Measurements from ENCODE around the gene RAP1B. TPM values are rescaled to one million over a fixed set of nuclear protein-coding genes. Genes with fewer than 3 reads are reported as not detected.

Gene RAP1B
- 10 to 100 TPM; 82.2 to 91.3 TPM for total RNA-seq
- long read RNA-seq, full-length matches to known transcripts = 72 of 78 reads
- long read RNA-seq, partial matches to known transcripts = 1 of 78 reads
- long read RNA-seq, other reads (novel, unspliced or antisense) = 5 of 78 reads

DNA sequence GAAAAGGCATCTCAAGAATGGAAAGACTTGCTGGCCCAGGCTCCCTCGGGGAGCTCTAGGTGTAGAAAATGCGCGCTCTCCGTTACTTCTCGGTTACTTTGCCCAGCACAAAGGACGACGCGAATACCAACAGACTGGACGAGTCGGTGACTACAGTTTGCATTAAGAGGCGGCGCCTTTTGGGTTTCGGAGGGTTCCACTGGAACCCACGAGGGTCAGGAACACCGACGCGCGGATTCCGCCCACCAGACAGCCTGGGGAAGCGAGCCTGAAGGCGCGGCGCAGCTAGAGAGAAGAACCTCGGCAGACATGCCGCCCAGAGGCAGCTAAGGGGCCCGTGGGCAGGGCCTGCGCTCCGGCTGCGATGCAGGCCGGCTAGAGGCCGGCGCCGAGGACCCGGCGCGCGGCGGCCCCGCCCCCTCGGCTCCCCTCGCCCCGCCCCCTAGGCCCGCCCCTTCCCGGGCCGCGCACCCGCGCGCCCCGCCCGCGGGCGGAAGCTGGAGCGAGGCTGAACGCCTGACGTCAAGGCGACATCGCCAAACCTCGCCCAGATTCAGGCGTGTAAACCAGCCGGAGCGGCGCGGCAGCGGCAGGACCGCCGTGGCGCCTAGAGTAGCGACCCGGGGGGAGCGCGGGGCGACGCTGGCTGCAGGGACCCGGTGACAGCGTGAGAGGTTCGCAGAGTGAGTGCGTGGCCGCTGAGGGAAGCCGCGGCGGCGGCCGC is at the start of gene RAP1B:
TSS of gene RAP1B (plus strand) at position 530 of the 724 bp plus-strand sequence. CDS start 37,826 bp downstream, outside the sequence.
- DNase-seq (peak; percentile 92), ATAC-seq (peak; percentile 96 to 97)
- intact Hi-C loops (cut with DNase I) = loop anchor here in 1 of 2 donors (10.0 kb wide), 1 partner anchor 256 kb away; no protein-coding TSS in a partner anchor

DNA sequence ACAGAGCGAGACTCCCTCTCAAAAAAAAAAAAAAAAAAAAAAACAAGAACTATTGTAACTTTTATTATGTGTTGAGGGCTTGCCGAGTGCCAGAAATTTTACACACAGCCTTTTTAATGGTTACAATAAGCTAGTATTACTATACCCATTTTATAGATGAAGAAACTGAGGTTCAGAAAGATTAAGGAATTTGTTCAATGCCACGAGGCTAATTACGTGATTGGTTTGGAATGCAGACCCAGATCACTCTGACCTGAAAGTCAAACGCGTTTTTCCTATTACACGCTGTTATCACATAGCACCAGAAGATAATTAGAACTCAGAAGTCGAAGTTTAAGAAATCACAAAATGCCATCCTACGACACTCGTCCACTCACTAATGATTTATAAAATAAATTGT is 48.9 kb upstream of the RAP1B start:
- no peak for ATAC-seq
- intact Hi-C loops (cut with DNase I) = no loop called here

DNA sequence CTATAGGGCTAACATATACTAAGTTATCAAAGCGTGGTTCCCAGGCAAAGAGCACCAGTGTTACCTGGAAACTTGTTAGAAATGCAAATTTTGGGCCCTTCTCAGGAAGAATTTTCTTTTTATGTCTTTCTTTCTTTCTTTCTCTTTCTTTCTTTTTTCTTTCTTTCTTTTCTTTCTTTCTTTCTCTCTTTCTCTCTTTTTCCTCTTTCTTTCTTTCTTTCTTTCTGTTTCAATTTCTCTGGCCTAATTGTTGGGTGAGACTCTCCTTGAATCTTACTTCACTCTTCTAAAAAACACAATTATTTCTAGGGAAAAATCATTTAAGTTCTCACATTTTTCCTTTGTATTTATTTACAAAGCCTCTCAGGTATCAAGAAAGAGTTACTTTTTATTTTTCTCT is 46.5 kb upstream of the RAP1B start:
- intact Hi-C loops (cut with DNase I) = no loop called here
- no peak for DNase-seq
- no peak for ATAC-seq

More for the DNA sequence above, 48.9 kb upstream of the RAP1B start:
- DNase-seq = no peak

DNA sequence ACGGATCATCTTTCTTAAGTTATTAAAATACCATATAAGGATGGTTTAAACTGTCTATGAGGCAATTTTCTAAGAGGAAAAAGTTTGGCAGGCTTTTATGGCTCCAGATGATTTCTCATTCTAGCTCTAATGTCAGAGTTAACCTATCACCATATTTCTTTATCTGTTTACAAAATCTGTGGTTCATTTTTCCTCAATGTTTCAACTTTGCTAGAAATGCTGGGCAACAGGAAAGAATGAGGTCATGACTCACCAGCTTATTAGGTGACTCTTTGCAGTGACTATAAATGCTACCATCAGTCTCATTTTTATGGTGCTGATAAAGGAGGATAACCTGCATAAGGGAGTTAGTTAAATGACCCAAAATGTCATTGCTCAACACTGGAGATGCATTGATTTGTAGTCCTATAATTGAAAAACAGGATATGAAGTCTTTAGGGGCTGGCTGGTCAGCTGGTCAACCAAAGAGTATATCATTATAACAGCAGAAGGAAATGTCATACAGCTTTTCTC is 45.3 kb upstream of the RAP1B start:
- no peak for ATAC-seq
- intact Hi-C loops (cut with DNase I) = no loop called here
- no peak for DNase-seq

DNA sequence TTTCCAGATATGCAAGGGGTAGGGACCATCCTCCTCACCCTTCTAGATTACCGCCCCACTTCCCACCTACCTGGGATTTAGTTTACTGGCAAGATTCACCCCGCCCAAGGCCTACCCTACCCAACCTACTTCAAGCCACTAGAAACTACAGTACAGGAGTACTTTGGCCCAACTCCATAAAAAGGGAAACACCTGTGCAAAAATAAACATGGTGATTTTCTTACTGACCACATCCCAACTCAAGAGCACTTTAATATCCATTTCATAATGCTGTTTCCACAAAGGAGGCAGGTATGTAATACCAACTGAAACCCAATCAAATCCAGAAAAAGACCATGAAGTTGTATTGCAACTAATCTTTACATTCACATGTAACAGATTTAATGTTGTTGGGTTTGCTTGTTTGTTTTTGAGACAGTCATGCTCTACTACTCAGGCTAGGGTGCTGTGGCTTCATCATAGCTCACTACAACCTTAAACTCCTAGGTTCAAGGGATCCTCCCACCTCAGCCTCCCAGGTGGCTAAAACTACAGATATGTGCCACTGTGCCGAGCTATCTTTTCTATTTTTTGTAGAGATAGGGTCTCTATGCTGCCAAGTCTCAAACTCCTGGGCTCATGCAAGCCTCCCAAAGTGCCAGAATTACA is 41.7 kb upstream of the RAP1B start:
- ATAC-seq (no peak), DNase-seq (no peak)
- intact Hi-C loops (cut with DNase I) = no loop called here

DNA sequence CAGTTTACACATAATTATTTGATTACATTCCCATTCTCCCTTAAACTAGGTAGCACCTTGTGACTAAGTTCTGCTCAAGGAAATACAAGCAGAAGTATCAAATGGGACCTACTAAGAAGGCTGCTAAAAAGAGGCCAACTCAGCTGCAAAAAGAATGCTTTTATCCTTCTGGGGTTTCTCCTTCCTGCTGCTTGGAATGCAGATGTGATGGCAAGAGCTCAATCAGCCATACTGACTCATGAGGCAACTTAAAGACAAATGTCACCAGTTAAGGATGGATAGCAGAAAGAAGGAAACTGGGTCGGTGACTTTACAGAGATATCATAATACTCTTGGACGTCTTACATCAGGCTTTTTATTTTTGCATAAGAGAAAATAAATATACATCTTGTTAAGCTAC is 38.0 kb upstream of the RAP1B start:
- ATAC-seq = no peak
- intact Hi-C loops (cut with DNase I) = no loop called here
- no peak for DNase-seq

DNA sequence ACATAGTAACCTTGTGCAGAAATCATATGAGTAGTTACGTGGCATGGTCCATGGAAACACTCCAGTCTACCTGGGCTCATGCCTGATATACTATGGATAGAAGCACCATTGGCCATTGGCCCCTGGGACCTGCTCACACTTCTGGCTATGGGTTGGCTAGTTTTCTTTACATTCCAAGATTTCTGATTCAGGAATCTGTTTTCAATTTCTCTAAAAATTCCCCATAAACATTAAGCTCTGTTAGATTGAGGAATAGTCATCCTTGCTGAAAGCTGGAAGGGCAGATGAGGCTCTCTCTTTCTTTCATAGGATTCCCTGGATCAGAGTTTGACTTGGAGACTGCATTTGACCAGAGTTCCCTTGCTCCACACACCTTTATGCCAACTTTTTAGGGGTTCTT is 37.3 kb upstream of the RAP1B start:
- ATAC-seq (no peak), DNase-seq (no peak)
- intact Hi-C loops (cut with DNase I) = no loop called here

DNA sequence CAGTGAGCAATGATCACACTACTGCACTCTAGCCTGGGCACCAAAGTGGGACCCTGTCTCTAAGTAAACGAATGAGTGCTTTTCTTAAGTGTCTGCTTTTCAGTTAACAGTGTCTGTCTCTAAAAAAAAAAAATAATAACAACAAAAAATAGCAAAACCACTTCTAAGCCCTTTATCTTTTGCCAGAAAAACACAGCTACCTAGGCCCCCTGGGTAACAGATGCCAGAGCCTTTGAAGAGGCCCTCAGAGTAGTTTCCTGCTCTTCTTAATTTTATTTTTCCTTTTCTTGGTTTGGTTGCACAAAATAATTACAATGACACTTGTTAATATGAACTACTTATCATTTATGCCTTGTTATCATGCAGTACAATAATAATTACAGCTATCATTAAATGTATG is 32.8 kb upstream of the RAP1B start:
- DNase-seq (no peak), ATAC-seq (no peak)
- intact Hi-C loops (cut with DNase I) = no loop called here

DNA sequence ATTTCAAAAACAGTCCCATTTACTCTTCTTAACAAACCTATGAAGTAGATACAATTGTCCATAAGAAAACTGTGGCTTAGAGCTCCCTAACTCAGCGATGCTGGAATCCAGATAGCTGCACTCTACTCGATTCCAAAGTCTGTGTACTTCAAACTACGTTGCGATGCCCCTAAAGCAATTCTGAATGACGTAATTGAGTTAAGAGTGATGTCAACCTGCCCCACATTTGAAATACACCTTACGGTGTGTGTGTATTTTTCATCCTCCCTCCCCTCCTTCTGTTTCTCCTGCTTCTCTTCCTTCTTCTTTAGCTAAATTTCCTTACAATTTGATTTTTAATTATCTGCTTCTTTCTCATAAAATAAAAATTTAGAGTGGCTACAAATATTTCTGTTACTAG is 31.9 kb upstream of the RAP1B start:
- DNase-seq (no peak), ATAC-seq (no peak)
- intact Hi-C loops (cut with DNase I) = no loop called here

DNA sequence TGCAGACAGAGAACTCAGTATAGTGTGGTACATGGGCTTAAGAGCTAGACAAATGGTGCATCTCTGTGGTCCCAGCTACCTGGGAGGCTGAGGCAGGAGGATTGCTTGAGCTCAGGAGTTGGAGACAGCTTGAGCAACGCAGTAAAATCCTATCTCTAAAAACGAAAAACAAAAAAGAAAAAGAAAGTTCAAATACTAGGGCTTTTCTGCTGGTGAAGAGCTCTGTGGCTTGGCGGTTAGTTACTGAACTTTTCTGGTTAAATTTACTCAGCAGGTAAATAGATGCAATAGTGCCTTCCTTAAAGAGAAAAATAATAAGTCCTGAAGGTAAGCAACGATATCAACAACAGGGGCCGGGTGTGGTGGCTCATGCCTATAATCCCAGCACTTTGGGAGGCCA is 31.4 kb upstream of the RAP1B start:
- intact Hi-C loops (cut with DNase I) = no loop called here
- DNase-seq (no peak), ATAC-seq (no peak)

DNA sequence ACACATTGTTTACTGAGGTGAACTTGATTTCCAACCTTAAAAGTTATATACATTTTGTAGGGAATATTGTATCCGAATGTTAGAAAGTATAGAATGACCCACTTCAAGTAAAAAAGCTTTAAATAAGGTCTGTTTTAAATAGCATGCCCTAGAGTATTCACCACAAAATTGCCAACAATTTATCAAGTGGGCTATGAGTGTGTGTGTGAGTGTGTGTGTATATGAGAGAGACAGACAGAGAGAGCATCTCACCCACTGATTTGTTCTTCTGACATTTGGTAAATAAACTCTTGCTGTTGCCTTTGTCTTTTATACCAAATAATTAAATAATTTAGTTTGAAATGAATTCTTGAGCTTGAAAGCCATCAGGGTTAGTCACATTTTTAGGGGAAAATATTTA is 29.8 kb upstream of the RAP1B start:
- ATAC-seq = no peak
- intact Hi-C loops (cut with DNase I) = no loop called here
- no peak for DNase-seq

DNA sequence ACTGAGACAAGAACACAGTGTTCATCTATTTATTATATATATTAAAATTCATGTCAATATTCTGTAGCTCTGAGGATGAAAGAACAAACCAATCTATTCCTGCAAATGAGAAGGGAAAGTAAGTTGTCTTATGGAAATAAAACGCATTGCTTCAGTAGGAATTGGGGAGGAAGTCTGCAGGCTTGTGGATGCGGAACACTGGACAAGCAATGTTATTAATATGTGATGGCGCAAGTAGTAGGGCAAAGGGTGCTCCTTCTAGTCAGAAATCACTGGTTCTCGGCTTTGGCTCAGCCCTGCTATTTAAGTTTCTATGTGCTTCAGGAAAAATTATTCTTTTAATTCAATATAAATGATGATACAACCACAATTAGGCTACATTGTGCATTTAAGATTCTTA is 28.8 kb upstream of the RAP1B start:
- DNase-seq (no peak), ATAC-seq (no peak)
- intact Hi-C loops (cut with DNase I) = no loop called here

DNA sequence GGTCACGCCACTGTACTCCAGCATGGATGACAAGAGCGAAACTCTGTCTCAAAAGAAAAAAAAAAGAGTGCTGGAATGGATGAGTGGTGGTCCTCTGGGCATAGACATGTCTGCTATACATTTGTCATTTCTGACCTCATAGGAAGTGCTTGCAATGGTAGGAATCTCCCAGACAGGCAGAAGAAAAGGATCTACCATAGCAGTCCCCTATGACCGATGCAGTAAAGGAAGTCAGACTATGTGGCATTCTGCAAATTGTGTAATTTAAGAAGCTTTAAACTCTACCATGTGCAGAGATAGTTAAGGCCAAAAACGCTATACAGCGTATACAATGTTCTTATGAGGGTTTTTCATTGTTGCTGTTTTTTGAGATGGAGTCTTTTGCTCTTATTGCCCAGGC is 24.7 kb upstream of the RAP1B start:
- intact Hi-C loops (cut with DNase I) = no loop called here
- DNase-seq (no peak), ATAC-seq (no peak)

DNA sequence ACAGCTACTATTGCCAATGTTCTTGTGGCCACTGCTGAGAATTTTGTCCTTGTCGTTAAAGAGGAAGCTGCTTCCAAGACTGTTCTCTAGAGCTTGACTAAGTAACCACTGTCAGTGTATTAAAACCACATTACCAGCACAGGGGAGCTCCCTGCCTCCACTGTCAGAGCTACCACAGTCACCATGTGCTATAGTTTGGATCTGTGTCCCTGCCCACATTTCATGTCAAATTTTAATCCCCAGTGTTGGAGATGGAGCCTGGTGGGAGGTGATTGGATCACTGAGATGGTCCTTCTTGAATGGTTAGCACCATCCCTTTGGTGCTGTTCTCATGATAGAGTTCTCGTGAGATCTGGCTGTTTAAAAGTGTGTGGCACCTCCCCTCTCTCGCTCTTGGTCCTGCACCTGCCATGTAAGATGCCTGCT is 23.2 kb upstream of the RAP1B start:
- DNase-seq (no peak), ATAC-seq (no peak)
- intact Hi-C loops (cut with DNase I) = no loop called here

DNA sequence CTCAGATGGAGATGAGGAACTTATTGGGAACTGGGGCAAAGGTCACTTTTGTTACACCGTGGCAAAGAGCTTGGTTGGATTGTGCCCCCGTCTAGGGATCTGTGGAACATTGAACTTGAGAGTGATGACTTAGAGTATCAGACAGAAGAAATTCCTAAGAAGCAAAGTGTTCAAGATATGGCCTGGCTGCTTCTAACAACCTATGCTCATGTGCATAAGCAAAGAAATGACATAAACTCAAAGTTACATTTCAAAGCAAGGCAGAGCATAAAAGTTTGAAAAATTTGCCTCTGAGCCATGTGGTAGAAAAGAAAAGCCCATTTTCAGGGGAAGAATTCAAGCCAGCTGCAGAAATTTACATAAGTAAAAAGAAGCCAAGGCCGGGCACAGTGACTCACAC is 21.5 kb upstream of the RAP1B start:
- DNase-seq (no peak), ATAC-seq (no peak)
- intact Hi-C loops (cut with DNase I) = no loop called here

DNA sequence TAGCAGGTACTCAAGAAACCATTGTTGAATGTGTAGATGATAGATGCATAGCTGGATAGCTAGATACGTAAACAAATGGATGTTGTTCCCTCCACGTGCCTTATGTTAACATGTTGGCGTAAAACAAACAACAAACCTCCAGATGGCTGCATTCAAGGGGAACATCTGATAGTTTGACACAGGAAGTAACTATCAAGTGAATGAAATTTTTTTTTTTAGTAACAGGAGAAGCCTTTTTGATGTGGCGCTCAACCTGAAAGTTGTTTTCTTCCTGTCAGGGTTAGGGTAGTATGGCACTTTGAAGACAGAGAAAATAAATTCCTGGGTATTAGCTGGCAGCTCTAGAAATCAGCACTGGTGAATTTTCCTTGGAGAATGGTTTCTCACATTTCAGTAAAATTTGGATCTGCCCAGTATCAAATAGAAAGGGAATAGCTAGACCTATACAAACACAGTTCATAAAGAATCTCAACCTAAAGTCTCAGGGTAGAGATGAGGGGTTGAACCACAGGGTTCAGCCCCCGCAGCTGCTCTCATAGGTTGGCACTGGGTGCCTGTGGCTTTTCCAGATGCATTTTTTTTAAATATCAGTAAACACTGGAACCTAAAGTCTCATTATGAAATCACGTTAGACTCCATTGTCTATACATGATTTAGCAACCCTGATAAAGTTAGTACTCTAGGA is 18.8 kb upstream of the RAP1B start:
- peak in 1 of 2 donors; percentile 23 for ATAC-seq
- no peak for DNase-seq
- intact Hi-C loops (cut with DNase I) = no loop called here

DNA sequence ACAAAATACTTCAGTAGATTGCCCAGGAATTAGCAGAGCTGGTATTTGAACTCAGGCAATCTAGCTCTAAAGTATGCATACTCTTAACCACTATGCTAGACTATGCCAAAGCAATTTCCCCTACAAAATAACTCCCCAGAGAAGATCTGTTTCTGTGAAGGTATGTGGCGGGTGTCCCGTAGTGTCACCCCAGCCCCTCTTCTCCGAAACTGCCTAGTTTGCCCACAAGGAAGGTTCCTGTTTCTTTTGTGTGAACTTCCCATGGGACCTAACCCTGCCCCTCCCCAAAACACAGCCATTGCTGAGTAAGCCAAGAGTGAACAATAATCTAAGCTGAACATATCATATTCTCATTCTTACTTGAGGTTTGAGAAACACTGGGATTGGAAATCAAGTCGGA is 15.5 kb upstream of the RAP1B start:
- no peak for DNase-seq
- intact Hi-C loops (cut with DNase I) = no loop called here
- no peak for ATAC-seq

DNA sequence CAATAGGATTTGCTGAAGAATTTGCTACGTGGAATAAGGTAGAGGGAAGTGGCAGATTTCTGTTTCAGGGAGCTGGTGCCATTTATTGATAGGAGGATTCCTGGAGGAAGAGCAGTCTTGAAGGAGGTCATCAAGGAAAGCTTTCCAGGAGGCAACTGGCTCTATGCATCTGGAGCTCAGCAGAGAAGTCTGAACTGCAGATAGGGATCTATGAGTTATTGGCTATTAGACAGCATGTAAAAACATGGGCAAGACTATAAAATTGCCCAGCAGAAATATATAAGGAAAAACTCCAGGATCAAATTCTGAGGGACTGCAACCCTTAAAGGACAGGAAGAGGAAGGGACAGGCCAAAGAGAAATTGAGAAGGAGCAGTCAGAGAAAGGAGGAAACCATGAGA is 8.9 kb upstream of the RAP1B start:
- intact Hi-C loops (cut with DNase I) = loop anchor here in 1 of 2 donors (10.0 kb wide), 1 partner anchor 237 kb away; no protein-coding TSS in a partner anchor
- ATAC-seq = no peak
- DNase-seq = no peak

DNA sequence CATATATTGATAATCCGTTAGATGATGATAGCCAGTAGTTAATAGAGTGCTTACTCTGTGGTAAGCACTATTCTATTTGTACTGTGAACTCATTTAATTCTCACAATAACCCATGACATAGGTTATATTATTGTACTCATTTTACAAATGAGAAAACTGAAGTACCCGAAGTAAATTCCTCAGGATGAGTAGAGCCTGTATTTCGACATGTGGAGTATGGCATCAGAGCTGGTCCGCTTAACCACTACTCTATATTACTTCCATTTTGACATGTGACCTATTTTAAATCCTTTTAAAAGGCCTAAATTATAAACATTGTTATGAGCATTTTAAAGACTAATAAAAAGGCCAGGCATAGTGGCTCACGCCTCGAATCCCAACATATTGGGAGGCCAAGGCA is 8.0 kb upstream of the RAP1B start:
- DNase-seq (no peak), ATAC-seq (no peak)
- intact Hi-C loops (cut with DNase I) = loop anchor here in 1 of 2 donors (10.0 kb wide), 1 partner anchor 238 kb away; no protein-coding TSS in a partner anchor

DNA sequence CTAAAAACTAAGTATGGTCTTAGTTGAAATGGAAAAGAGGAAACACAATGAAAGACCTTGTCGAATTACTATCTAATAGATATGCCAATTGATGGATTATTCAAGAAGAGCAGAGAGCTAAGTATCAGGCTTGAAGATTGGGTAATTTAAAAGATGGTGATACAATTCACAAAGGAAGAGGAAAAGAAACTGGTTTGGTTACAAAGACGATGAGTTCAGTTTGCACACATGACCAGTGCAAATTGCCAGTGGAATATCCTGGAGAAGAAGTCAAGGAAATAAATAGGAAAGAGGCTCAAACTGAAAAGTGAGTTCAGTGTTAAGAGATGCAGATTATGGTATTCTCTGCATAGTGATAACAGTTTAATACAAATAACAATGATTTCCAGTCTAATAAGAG is 2.5 kb upstream of the RAP1B start:
- no peak for DNase-seq
- no peak for ATAC-seq
- intact Hi-C loops (cut with DNase I) = loop anchor here in 1 of 2 donors (10.0 kb wide), 1 partner anchor 243 kb away; no protein-coding TSS in a partner anchor

Data from left cardiac atrium (tissue), 4 donors.